ENCODE data around the gene MYL3.

MYL3 gene

GRCh38 chr3:46849686-46850467 lies 13.4 kb downstream of the MYL3 start:
- CTCF ChIA-PET, result interaction anchor here (1.2 to 2.6 kb wide), 3 partner anchors 17 to 45 kb away, joined by 3 to 12 read pairs (median 4); no protein-coding TSS in a partner anchor
- POLR2A ChIA-PET, result interaction anchor here (0.5 kb wide), 1 partner anchor 127 kb away, joined by 4 read pairs; no protein-coding TSS in a partner anchor
- DNase-seq (ENCODE audit: extremely low spot score), result no peak
- TF ChIP-seq CTCF (IDR thresholded peaks at IDR 0.05; ENCODE audit: control extremely low read depth, extremely low read depth, low read depth, missing control alignments), result no peak

GRCh38 chr3:46849045-46849631 lies 14.1 kb downstream of the MYL3 start:
- CTCF ChIA-PET, result interaction anchor here (1.1 to 1.2 kb wide), 2 partner anchors 23 to 61 kb away, joined by 3 read pairs; no protein-coding TSS in a partner anchor
- no peak for DNase-seq (ENCODE audit: extremely low spot score)
- TF ChIP-seq CTCF (IDR thresholded peaks at IDR 0.05; ENCODE audit: control extremely low read depth, extremely low read depth, low read depth, missing control alignments), result no peak
- POLR2A ChIA-PET, result no interaction called here

GRCh38 chr3:46848271-46849044 lies 14.8 kb downstream of the MYL3 start:
- CTCF ChIA-PET, result interaction anchor here (1.0 to 1.7 kb wide), 4 partner anchors 10 to 61 kb away, joined by 3 to 7 read pairs (median 4); no protein-coding TSS in a partner anchor
- peak; percentile 45 for TF ChIP-seq CTCF (IDR thresholded peaks at IDR 0.05; ENCODE audit: control extremely low read depth, extremely low read depth, low read depth, missing control alignments)
- no peak for DNase-seq (ENCODE audit: extremely low spot score)
- POLR2A ChIA-PET, result no interaction called here

- TF ChIP-seq CTCF (IDR thresholded peaks at IDR 0.05; ENCODE audit: control extremely low read depth, extremely low read depth, low read depth, missing control alignments), result no peak
- ChIA-PET CTCF (interaction anchor here (1.0 to 1.7 kb wide), 8 partner anchors 9 to 146 kb away, joined by 3 to 12 read pairs (median 4); partner anchors contain the start of gene TMIE), POLR2A (no interaction called here)
- no peak for DNase-seq (ENCODE audit: extremely low spot score)
Measured at GRCh38 chr3:46847744-46848143, 15.5 kb downstream of the MYL3 start.

- CTCF ChIA-PET, result interaction anchor here (0.8 to 2.1 kb wide), 10 partner anchors 8 to 146 kb away, joined by 3 to 12 read pairs (median 3); partner anchors contain the start of genes MYL3 and TMIE
- POLR2A ChIA-PET, result no interaction called here
- DNase-seq (ENCODE audit: extremely low spot score), result no peak
- TF ChIP-seq CTCF (IDR thresholded peaks at IDR 0.05; ENCODE audit: control extremely low read depth, extremely low read depth, low read depth, missing control alignments), result no peak
Measured at GRCh38 chr3:46846624-46847542, 16.4 kb downstream of the MYL3 start.
